OCI-LY7 (cell line): ENCODE measurements around the gene SLFN5. TPM values are rescaled to one million over a fixed set of nuclear protein-coding genes. Genes with fewer than 3 reads are reported as not detected.
"Not testable (repeated sequence)": the region's sequence is repeated elsewhere in the genome, so short reads cannot be mapped to it uniquely, and the experiment has no call there.

Experiments used
- Bru-seq: library from RNA; stranded (reverse); fragments of 400-500 nt; gene quantifications from one replicate; lab custom pipeline; 2021; lab: Mats Ljungman, UMichigan
- BruChase-seq, 2 experiments: library from RNA; stranded (reverse); fragments of 400-500 nt; gene quantifications; one replicate each; lab custom pipeline; 2021; lab: Mats Ljungman, UMichigan
- BruUV-seq: library from RNA; stranded (reverse); fragments of 400-500 nt; replicated peaks from 2 replicates; lab custom pipeline; 2021; lab: Mats Ljungman, UMichigan
- CTCF ChIA-PET: fragments of 300-600 bp; sonication (Branson Sonifier 250); formaldehyde crosslinking; loops from one replicate; lab custom pipeline; 2022; ENCODE audit warnings: antibody characterized with exemption; ENCODE audit not compliant: unreplicated experiment; lab: Charles Lee
- POLR2A ChIA-PET: fragments of 300-600 bp; sonication (Branson Sonifier 250); formaldehyde crosslinking; loops from one replicate; lab custom pipeline; 2022; ENCODE audit warnings: antibody characterized with exemption; lab: Charles Lee
- DNase-seq: peaks from one replicate; pipeline ENCODE4 v3.0.0-alpha.2; 2015; ENCODE audit warnings: low spot score
- H2AFZ ChIP-seq: fragments of 200-600 bp; sonication (generic), shearing (Covaris generic); 2 replicates; pipeline ENCODE4 v1.6.1; 2014; ENCODE audit warnings: mild to moderate bottlenecking, antibody characterized with exemption, low read length, moderate library complexity
- H3K27ac ChIP-seq: fragments of 200-600 bp; sonication (generic); 2 replicates; pipeline ENCODE4 v1.5.1; 2014; ENCODE audit warnings: mixed run types, low read depth, mild to moderate bottlenecking, moderate library complexity, low read length, inconsistent platforms; ENCODE audit not compliant: poor library complexity, severe bottlenecking
- H3K36me3 ChIP-seq: fragments of 200-600 bp; sonication (generic); 2 replicates; pipeline ENCODE4 v1.6.1; 2014; ENCODE audit warnings: mild to moderate bottlenecking, antibody characterized with exemption, low read length, moderate library complexity, mixed read lengths; ENCODE audit not compliant: insufficient read depth
- H3K4me1 ChIP-seq: fragments of 200-600 bp; sonication (generic); 2 replicates; pipeline ENCODE4 v1.5.1; 2014; ENCODE audit warnings: mild to moderate bottlenecking, low read length; ENCODE audit not compliant: insufficient read depth, poor library complexity, severe bottlenecking
- H3K4me2 ChIP-seq: fragments of 200-600 bp; sonication (generic); 2 replicates; pipeline ENCODE4 v1.6.1; 2014; ENCODE audit warnings: mild to moderate bottlenecking, low read length
- H3K4me3 ChIP-seq: fragments of 200-600 bp; sonication (generic); 2 replicates; pipeline ENCODE4 v1.5.1; 2014; ENCODE audit warnings: mild to moderate bottlenecking, low read depth, low read length; ENCODE audit not compliant: poor library complexity, severe bottlenecking
- H3K79me2 ChIP-seq: fragments of 200-600 bp; sonication (generic); 2 replicates; pipeline ENCODE4 v1.6.1; 2016; ENCODE audit warnings: low read depth, mild to moderate bottlenecking, low read length, moderate library complexity, mixed read lengths; ENCODE audit not compliant: insufficient read depth
- H3K9me2 ChIP-seq: fragments of 200-600 bp; sonication (generic); 2 replicates; pipeline ENCODE4 v1.6.1; 2016; ENCODE audit warnings: mild to moderate bottlenecking, low read length, mixed read lengths; ENCODE audit not compliant: insufficient read depth
- H3K9me3 ChIP-seq: fragments of 200-600 bp; sonication (generic); 2 replicates; pipeline ENCODE4 v1.6.1; 2014; ENCODE audit warnings: mild to moderate bottlenecking, mixed run types, low read length, mixed read lengths
- H4K20me1 ChIP-seq: fragments of 200-600 bp; sonication (generic); 2 replicates; pipeline ENCODE4 v1.6.1; 2014; ENCODE audit warnings: mild to moderate bottlenecking, antibody characterized with exemption, low read length, moderate library complexity, mixed read lengths; ENCODE audit not compliant: insufficient read depth
- CTCF ChIP-seq: fragments of 200-600 bp; sonication (generic); conservative IDR thresholded peaks from 2 replicates; pipeline ENCODE4 v1.5.1; 2014; ENCODE audit warnings: mild to moderate bottlenecking, antibody characterized with exemption, low read length, moderate library complexity, mixed read lengths
- EZH2phosphoT487 ChIP-seq: fragments of 200-600 bp; sonication (generic); IDR thresholded peaks from 2 replicates; pipeline ENCODE4 v1.6.1; 2018; ENCODE audit warnings: low read depth, borderline replicate concordance, mild to moderate bottlenecking, mixed run types, antibody characterized with exemption, low read length, moderate library complexity, mixed read lengths
- intact Hi-C: fragments of 100-400 bp; cut with micrococcal nuclease; formaldehyde crosslinking; loops from one replicate; pipeline ENCODE4 v1.10.0; 2022; ENCODE audit not compliant: unreplicated experiment
- long read RNA-seq: library from polyadenylated mRNA; stranded (forward); transcript quantifications from one replicate; pipeline ENCODE4 v2.0.0, GENCODE V29; 2022
- total RNA-seq, 2 experiments: library from RNA; depleted of rRNA in 1 of 2; stranded (reverse); fragments of >200 nt in 1 of 2; shearing (Covaris generic) in 1 of 2; gene quantifications; 2 replicates each; pipeline ENCODE4 v1.2.3, GENCODE V29; 2014 to 2022

SLFN5 gene
- total RNA-seq (2014; rRNA removed; shearing (Covaris generic)) (0.10 and 0.38 TPM in 2 replicates), total RNA-seq (2022) (1.1 and 1.3 TPM in 2 replicates), Bru-seq, nascent RNA (percentile 40 among the genes with signal in this experiment), BruChase-seq, experiment 1, labeled RNA remaining after a 6-hour chase (percentile 36 among the genes with signal in this experiment), BruChase-seq, experiment 2, labeled RNA remaining after a 2-hour chase (percentile 38 among the genes with signal in this experiment)
- long read RNA-seq, partial matches to known transcripts = 0 of 4 reads
- long read RNA-seq, other reads (novel, unspliced or antisense) = 4 of 4 reads

- peaks cover 26% of the 10 kb centered on the region for H3K4me1 ChIP-seq
- H3K4me2 ChIP-seq = peak within 1 kb of the TSS; percentile 87
- H3K36me3 ChIP-seq = no peaks in the 10 kb centered on the region
- no peaks in the 10 kb centered on the region for H3K79me2 ChIP-seq
- H2AFZ ChIP-seq = peak within 1 kb of the TSS; percentile 97
- POLR2A ChIA-PET = interaction anchor here (0.6 kb wide), 1 partner anchor 74 kb away, joined by 4 read pairs; no protein-coding TSS in a partner anchor
- intact Hi-C loops = loop anchor here (2.0 kb wide), 1 partner anchor 100 kb away; the partner anchor contains the start of gene NLE1
- peak within 1 kb of the TSS; percentile 8 for H3K27ac ChIP-seq
- TF ChIP-seq CTCF (no peak), EZH2phosphoT487 (no peak)
- H4K20me1 ChIP-seq = no peaks in the 10 kb centered on the region
- no peaks in the 10 kb centered on the region for H3K9me2 ChIP-seq
- DNase-seq = peak; percentile 85
- peak within 1 kb of the TSS; percentile 75 for H3K4me3 ChIP-seq
- BruUV-seq = TSS peak; percentile 74
- CTCF ChIA-PET = no interaction called here
- no peaks in the 10 kb centered on the region for H3K9me3 ChIP-seq
These were observed at the start of gene SLFN5 for GRCh38 chr17:35242805-35243560. TSS of gene SLFN5 (plus strand) at chr17:35243072. CDS start at chr17:35258691, 15,619 bp downstream.

GRCh38 chr17:35194001-35194400, 48.9 kb upstream of the SLFN5 start, which contains the start of gene SLC35G3:
TSS of gene SLC35G3 (minus strand) at chr17:35194393. CDS start at chr17:35194307, 86 bp downstream.
- intact Hi-C loops, CTCF ChIA-PET, H3K79me2 ChIP-seq, DNase-seq, H3K4me2 ChIP-seq, H4K20me1 ChIP-seq, BruUV-seq, H2AFZ ChIP-seq, H3K4me3 ChIP-seq, H3K27ac ChIP-seq, H3K36me3 ChIP-seq, H3K4me1 ChIP-seq, H3K9me3 ChIP-seq, H3K9me2 ChIP-seq, POLR2A ChIA-PET: not testable (repeated sequence)

DNA sequence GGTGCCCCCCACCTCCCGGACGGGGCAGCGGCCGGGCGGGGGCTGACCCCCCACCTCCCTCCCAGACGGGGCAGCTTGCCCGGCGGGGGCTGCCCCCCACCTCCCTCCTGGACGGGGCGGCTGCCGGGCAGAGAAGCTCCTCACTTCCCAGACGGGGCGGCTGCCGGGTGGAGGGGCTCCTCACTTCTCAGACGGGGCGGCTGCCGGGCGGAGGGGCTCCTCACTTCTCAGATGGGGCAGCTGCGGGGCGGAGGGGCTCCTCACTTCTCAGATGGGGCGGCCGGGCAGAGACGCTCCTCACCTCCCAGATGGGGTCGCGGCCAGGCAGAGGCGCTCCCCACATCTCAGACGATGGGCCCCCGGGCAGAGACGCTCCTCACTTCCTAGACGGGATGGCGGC, 47.8 kb upstream of the SLFN5 start:
- H3K4me2 ChIP-seq, H2AFZ ChIP-seq, H4K20me1 ChIP-seq, H3K4me1 ChIP-seq, DNase-seq, H3K27ac ChIP-seq, BruUV-seq, H3K9me3 ChIP-seq, intact Hi-C loops, CTCF ChIA-PET, H3K4me3 ChIP-seq, H3K36me3 ChIP-seq, POLR2A ChIA-PET, H3K79me2 ChIP-seq, H3K9me2 ChIP-seq: not testable (repeated sequence)

GRCh38 chr17:35202582-35202981, 40.3 kb upstream of the SLFN5 start:
- H3K36me3 ChIP-seq, BruUV-seq, H2AFZ ChIP-seq, intact Hi-C loops, H3K79me2 ChIP-seq, H3K9me2 ChIP-seq, H3K4me3 ChIP-seq, H3K9me3 ChIP-seq, H3K4me2 ChIP-seq, CTCF ChIA-PET, H3K27ac ChIP-seq, DNase-seq, H3K4me1 ChIP-seq, POLR2A ChIA-PET, H4K20me1 ChIP-seq: not testable (repeated sequence)
